Kidney (tissue), 14 donors: ENCODE results near the gene CBLB. TPM values are rescaled to one million over a fixed set of nuclear protein-coding genes. Genes with fewer than 3 reads are reported as not detected.

Experiments used
- DNase-seq, 5 donors: peaks; one replicate each; pipeline ENCODE4 v3.0.0-alpha.2; 2013 to 2020
- FAIRE-seq: peaks from 2 replicates; lab custom pipeline; 2012; peaks lifted over from hg19 to GRCh38; lab: Jason Lieb, UNC
- H3K27ac ChIP-seq, 2 donors: one replicate each; pipeline ENCODE4 v1.7.0; 2013; ENCODE audit warnings: low read depth in 2 of 2, low read length in 2 of 2, inconsistent platforms in 1 of 2
- H3K27me3 ChIP-seq: one replicate; pipeline ENCODE4 v1.7.1; 2013; ENCODE audit warnings: low read length, inconsistent platforms; ENCODE audit not compliant: control insufficient read depth, insufficient read depth
- H3K36me3 ChIP-seq, 3 donors: one replicate each; pipeline versions ENCODE4 v1.7.0 to v1.7.1; 2013; ENCODE audit warnings: low read length in 3 of 3, control low read depth in 1 of 3, inconsistent platforms in 1 of 3; ENCODE audit not compliant: insufficient read depth in 3 of 3, control insufficient read depth in 2 of 3
- H3K4me1 ChIP-seq, 3 donors: one replicate each; pipeline versions ENCODE4 v1.7.0 to v1.7.1; 2013; ENCODE audit warnings: low read length in 3 of 3, inconsistent platforms in 1 of 3, low read depth in 1 of 3; ENCODE audit not compliant: control insufficient read depth in 2 of 3, insufficient read depth in 2 of 3
- H3K4me3 ChIP-seq, 3 donors: one replicate each; pipeline versions ENCODE4 v1.7.0 to v1.8.1; 2013; ENCODE audit warnings: low read length in 3 of 3, control low read depth in 1 of 3, inconsistent platforms in 1 of 3
- H3K9ac ChIP-seq, 3 donors: one replicate each; pipeline versions ENCODE4 v1.7.0 to v1.7.1; 2013; ENCODE audit warnings: low read length in 3 of 3, control low read depth in 1 of 3, inconsistent platforms in 1 of 3
- H3K9me3 ChIP-seq, 3 donors: one replicate each; pipeline versions ENCODE4 v1.7.0 to v1.7.1; 2013; ENCODE audit warnings: low read length in 3 of 3, control low read depth in 1 of 3, inconsistent platforms in 1 of 3; ENCODE audit not compliant: control insufficient read depth in 2 of 3, insufficient read depth in 1 of 3
- intact Hi-C: fragments of 100-400 bp; cut with DNase I; formaldehyde crosslinking; loops from one replicate; pipeline ENCODE4 v1.11.1; 2022
- polyA plus RNA-seq: library from polyadenylated mRNA; stranded (reverse); fragments of 350-450 nt; fragmentation: Illumina TruSeq; extraction: RNeasy Lipid Tissue Mini Kit (QIAGEN cat#74804); gene quantifications from one replicate; pipeline ENCODE4 v1.2.3, GENCODE V29; 2014; ENCODE audit warnings: low read depth, low replicate concordance; ENCODE audit not compliant: insufficient read depth
- total RNA-seq: library from RNA; stranded (reverse); fragmentation: NEBNext Ultra II Directional; extraction: Animal tissue kit (Norgen Biotek cat#: 25700); gene quantifications from one replicate; pipeline ENCODE4 v1.2.1, GENCODE V29; 2021
- TF ChIP-seq, protein P1 (sequence below): IDR thresholded peaks from 3 replicates; pipeline ENCODE4 v1.5.1; 2012; ENCODE audit warnings: mild to moderate bottlenecking, moderate library complexity, borderline replicate concordance; ENCODE audit not compliant: insufficient read depth; ENCODE audit errors: extremely low read depth
- donor health status: control.
- donor health status: control.
- donor health status: control.
- donor health status: control.
- donor health status: control.
- donor health status: DM: yes; HTN: yes; CAD: no.
- donor health status: Normal renal cell carcinoma (clear cell type).

CBLB gene
- total and polyA plus RNA-seq, 2 donors from 2014 or later: 7.7 to 48.4 TPM

DNA sequence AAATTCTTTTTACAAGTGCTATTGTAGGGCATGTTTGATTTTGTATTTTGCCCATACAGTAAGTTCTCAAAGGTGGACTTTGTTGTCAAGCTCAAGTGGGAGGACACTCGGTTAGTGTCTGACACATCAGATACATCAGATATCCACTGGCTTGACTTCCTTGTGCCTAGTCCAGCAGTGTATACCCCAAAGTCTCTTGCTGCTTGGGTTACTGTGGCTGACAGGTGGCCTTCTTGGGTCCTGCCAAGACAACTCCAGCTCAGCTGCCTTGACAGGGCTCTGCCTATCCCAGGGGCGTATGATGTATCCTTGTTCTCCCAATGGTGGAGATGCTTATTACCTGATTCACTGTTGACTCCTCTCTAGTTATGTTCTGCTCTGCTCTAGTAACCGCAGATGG, 214.9 kb downstream of the CBLB start:
- H3K27ac ChIP-seq: no peak overlapping the region
- H3K9ac ChIP-seq: no peak overlapping the region
- TF ChIP-seq, protein P1, sequence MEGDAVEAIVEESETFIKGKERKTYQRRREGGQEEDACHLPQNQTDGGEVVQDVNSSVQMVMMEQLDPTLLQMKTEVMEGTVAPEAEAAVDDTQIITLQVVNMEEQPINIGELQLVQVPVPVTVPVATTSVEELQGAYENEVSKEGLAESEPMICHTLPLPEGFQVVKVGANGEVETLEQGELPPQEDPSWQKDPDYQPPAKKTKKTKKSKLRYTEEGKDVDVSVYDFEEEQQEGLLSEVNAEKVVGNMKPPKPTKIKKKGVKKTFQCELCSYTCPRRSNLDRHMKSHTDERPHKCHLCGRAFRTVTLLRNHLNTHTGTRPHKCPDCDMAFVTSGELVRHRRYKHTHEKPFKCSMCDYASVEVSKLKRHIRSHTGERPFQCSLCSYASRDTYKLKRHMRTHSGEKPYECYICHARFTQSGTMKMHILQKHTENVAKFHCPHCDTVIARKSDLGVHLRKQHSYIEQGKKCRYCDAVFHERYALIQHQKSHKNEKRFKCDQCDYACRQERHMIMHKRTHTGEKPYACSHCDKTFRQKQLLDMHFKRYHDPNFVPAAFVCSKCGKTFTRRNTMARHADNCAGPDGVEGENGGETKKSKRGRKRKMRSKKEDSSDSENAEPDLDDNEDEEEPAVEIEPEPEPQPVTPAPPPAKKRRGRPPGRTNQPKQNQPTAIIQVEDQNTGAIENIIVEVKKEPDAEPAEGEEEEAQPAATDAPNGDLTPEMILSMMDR: no peak
- no peaks in the 10 kb centered on the region for H3K4me1 ChIP-seq
- no peak overlapping the region for H3K4me3 ChIP-seq
- DNase-seq (no peak), FAIRE-seq (no peak)
- H3K9me3 ChIP-seq: no peaks in the 10 kb centered on the region
- no peaks in the 10 kb centered on the region for H3K27me3 ChIP-seq
- peaks cover 0 to 9% (median 2%) of the 10 kb centered on the region in 3 donors for H3K36me3 ChIP-seq
- intact Hi-C loops: no loop called here

DNA sequence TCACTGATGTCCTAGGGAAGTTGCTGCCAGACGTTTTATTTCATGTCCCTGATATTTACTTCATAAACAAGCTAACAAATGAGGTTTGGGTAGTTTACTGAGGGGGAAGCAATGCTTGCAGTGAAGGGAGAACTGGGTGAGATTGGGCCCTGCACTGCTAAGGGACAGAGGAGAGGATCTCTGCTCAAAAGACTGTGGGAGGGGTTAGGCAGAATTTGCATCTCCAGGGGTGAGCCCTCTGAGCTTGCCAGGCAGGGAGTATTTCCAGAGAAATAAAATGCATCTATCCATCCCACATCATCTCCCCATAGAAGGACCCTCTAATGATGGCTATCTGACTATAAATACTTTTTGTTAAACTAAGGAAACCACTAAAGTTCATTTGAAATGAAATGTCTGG, 215.6 kb downstream of the CBLB start:
- no peak overlapping the region for H3K9ac ChIP-seq
- TF ChIP-seq, protein P1: no peak
- peaks cover 0 to 2% (median 0%) of the 10 kb centered on the region in 3 donors for H3K36me3 ChIP-seq
- no peaks in the 10 kb centered on the region for H3K27me3 ChIP-seq
- H3K9me3 ChIP-seq: no peaks in the 10 kb centered on the region
- H3K27ac ChIP-seq: no peak overlapping the region
- no peak for DNase-seq
- H3K4me1 ChIP-seq: no peaks in the 10 kb centered on the region
- no peak overlapping the region for H3K4me3 ChIP-seq
- FAIRE-seq: no peak
- intact Hi-C loops: no loop called here

DNA sequence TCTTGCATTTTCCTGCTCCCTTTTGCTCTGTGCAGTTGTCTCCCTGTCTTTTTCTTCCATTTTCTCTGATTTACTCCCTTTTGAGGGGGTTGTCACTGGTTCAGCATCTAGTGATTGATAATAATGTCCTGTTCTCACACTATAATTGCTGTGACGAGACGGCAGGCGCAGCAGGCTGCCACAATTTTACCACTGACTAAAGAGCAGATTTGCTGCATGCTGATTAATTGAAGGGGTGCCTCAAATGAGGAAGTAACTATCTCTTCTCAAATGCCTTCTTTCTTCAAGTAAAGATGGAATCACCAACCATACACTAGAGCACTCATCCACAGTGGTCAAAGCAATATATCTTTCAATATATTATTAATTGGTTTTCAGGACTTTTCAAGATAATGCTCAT, 219.3 kb downstream of the CBLB start:
- Histone ChIP-seq H3K36me3 (no peaks in the 10 kb centered on the region), H3K27ac (no peak overlapping the region), H3K9me3 (no peaks in the 10 kb centered on the region), H3K27me3 (no peaks in the 10 kb centered on the region), H3K9ac (no peak overlapping the region), H3K4me1 (no peaks in the 10 kb centered on the region), H3K4me3 (no peak overlapping the region)
- FAIRE-seq (no peak), DNase-seq (no peak)
- TF ChIP-seq, protein P1: no peak
- intact Hi-C loops: no loop called here

DNA sequence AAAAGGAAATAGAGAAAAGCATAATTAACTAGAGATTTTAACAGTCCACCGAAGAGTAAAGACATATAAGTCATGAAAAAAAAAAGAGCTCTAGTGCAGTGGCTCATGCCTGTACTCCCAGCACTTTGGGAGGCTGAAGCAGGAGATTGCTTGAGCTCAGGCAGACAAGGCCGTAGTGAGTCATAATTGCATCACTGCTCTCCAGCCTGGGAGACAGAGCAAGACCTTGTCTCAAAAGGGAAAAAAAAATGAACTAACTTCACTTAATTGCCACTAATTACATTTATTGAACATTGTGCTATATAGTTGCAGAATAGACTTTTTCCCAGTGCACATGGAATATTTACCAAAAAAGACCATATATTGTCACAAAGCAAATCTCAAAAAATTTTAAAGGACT, 221.8 kb downstream of the CBLB start:
- TF ChIP-seq, protein P1: no peak
- Histone ChIP-seq H3K36me3 (no peaks in the 10 kb centered on the region), H3K4me3 (no peak overlapping the region), H3K4me1 (no peaks in the 10 kb centered on the region), H3K27me3 (no peaks in the 10 kb centered on the region), H3K9me3 (no peaks in the 10 kb centered on the region), H3K9ac (no peak overlapping the region), H3K27ac (no peak overlapping the region)
- FAIRE-seq (no peak), DNase-seq (no peak)
- intact Hi-C loops: no loop called here
